WTC11 (cell line): Measurements from ENCODE around the gene DCAF10. TPM values are rescaled to one million over a fixed set of nuclear protein-coding genes. Genes with fewer than 3 reads are reported as not detected.

Experiments used
- ATAC-seq: fragments of 200-7000 bp; cut with Tn5 transposase; 2 replicates; pipeline ENCODE4 v1.10.0; 2021; ENCODE audit warnings: mild to moderate bottlenecking, moderate library complexity
- CTCF ChIA-PET: fragments of 300-600 bp; sonication (Branson Sonifier 250); formaldehyde crosslinking; loops from one replicate; lab custom pipeline; 2021; ENCODE audit warnings: antibody characterized with exemption; lab: Charles Lee
- POLR2A ChIA-PET: fragments of 350-600 bp; sonication (Branson Sonifier 250); formaldehyde crosslinking; loops from one replicate; lab custom pipeline; 2021; ENCODE audit warnings: antibody characterized with exemption; lab: Charles Lee
- DNase-seq: peaks from one replicate; pipeline ENCODE4 v3.0.0; 2021; ENCODE audit warnings: low spot score
- H3K27ac Mint-ChIP-seq: 2 replicates; pipeline ENCODE4 v1.8.0; 2021; ENCODE audit warnings: mixed read lengths
- H3K27me3 Mint-ChIP-seq: 2 replicates; pipeline ENCODE4 v1.8.0; 2021; ENCODE audit warnings: low read depth, mild to moderate bottlenecking, moderate library complexity, mixed read lengths
- H3K36me3 Mint-ChIP-seq: 2 replicates; pipeline ENCODE4 v1.8.0; 2021; ENCODE audit warnings: mixed read lengths
- H3K4me1 Mint-ChIP-seq: 2 replicates; pipeline ENCODE4 v1.8.0; 2022; ENCODE audit warnings: mixed read lengths
- H3K4me3 Mint-ChIP-seq: 2 replicates; pipeline ENCODE4 v1.8.0; 2021; ENCODE audit warnings: mild to moderate bottlenecking, moderate library complexity, mixed read lengths
- H3K9me3 Mint-ChIP-seq: 2 replicates; pipeline ENCODE4 v1.8.0; 2021; ENCODE audit warnings: mixed read lengths
- ATF1 ChIP-seq: sonication (generic); formaldehyde crosslinking; IDR thresholded peaks from 2 replicates; pipeline ENCODE4 v1.8.1; 2023; ENCODE audit warnings: mild to moderate bottlenecking, moderate library complexity, missing genetic modification reagents
- CREM ChIP-seq: sonication (generic); formaldehyde crosslinking; IDR thresholded peaks from 2 replicates; pipeline ENCODE4 v1.8.1; 2022; ENCODE audit warnings: mild to moderate bottlenecking, missing genetic modification reagents, moderate library complexity
- EMX1 ChIP-seq: fragments of 250-450 bp; sonication (Bioruptor Pico); IDR thresholded peaks from 2 replicates; pipeline ENCODE4 v1.8.0; 2021; ENCODE audit warnings: mild to moderate bottlenecking
- JAZF1 ChIP-seq: fragments of 250-450 bp; sonication (Bioruptor Pico); IDR thresholded peaks from 2 replicates; pipeline ENCODE4 v1.9.0; 2021; ENCODE audit warnings: moderate library complexity, mild to moderate bottlenecking, inconsistent platforms
- KAT7 ChIP-seq: sonication (generic); formaldehyde crosslinking; IDR thresholded peaks from 2 replicates; pipeline ENCODE4 v1.8.1; 2023; ENCODE audit warnings: missing genetic modification reagents, mild to moderate bottlenecking, borderline replicate concordance
- MXD4 ChIP-seq: fragments of 250-450 bp; sonication (Bioruptor Pico); IDR thresholded peaks from 2 replicates; pipeline ENCODE4 v1.8.0; 2021; ENCODE audit warnings: mild to moderate bottlenecking, moderate library complexity, borderline replicate concordance
- MYBL2 ChIP-seq: sonication (generic); formaldehyde crosslinking; IDR thresholded peaks from 2 replicates; pipeline ENCODE4 v1.8.1; 2023; ENCODE audit warnings: mild to moderate bottlenecking, moderate library complexity, missing genetic modification reagents
- NFE2L1 ChIP-seq: sonication (generic); formaldehyde crosslinking; IDR thresholded peaks from 2 replicates; pipeline ENCODE4 v1.8.1; 2023; ENCODE audit warnings: missing genetic modification reagents
- NFYB ChIP-seq: sonication (generic); formaldehyde crosslinking; conservative IDR thresholded peaks from 2 replicates; pipeline ENCODE4 v1.8.0; 2022; ENCODE audit warnings: low read depth, missing genetic modification reagents
- SP1 ChIP-seq: sonication (generic); formaldehyde crosslinking; conservative IDR thresholded peaks from 2 replicates; pipeline ENCODE4 v1.8.1; 2022; ENCODE audit warnings: missing genetic modification reagents
- STAT6 ChIP-seq: sonication (generic); formaldehyde crosslinking; conservative IDR thresholded peaks from 2 replicates; pipeline ENCODE4 v1.8.1; 2023; ENCODE audit warnings: mild to moderate bottlenecking, low read depth, missing genetic modification reagents, moderate library complexity
- USF2 ChIP-seq: sonication (generic); formaldehyde crosslinking; IDR thresholded peaks from 2 replicates; pipeline ENCODE4 v1.8.1; 2023; ENCODE audit warnings: mild to moderate bottlenecking, missing genetic modification reagents, moderate library complexity
- ZBTB21 ChIP-seq: sonication (generic); formaldehyde crosslinking; IDR thresholded peaks from 2 replicates; pipeline ENCODE4 v1.8.1; 2023; ENCODE audit warnings: mild to moderate bottlenecking, missing genetic modification reagents, borderline replicate concordance
- ZNF263 ChIP-seq: sonication (generic); formaldehyde crosslinking; IDR thresholded peaks from 2 replicates; pipeline ENCODE4 v1.8.1; 2022; ENCODE audit warnings: low read depth, mild to moderate bottlenecking, moderate library complexity, missing genetic modification reagents
- ZNF671 ChIP-seq: fragments of 250-450 bp; sonication (Bioruptor Pico); IDR thresholded peaks from 2 replicates; pipeline ENCODE4 v1.8.0; 2021; ENCODE audit warnings: mild to moderate bottlenecking
- total RNA-seq: library from RNA; stranded (reverse); gene quantifications from 3 replicates; pipeline ENCODE4 v1.2.3, GENCODE V29; 2021
- TF ChIP-seq, protein P1 (sequence below): sonication (generic); formaldehyde crosslinking; IDR thresholded peaks from 2 replicates; pipeline ENCODE4 v1.8.1; 2022; ENCODE audit warnings: low read depth, missing genetic modification reagents, borderline replicate concordance
- TF ChIP-seq, protein P2 (sequence below): sonication (generic); formaldehyde crosslinking; IDR thresholded peaks from 2 replicates; pipeline ENCODE4 v1.8.0; 2022; ENCODE audit warnings: mild to moderate bottlenecking, missing genetic modification reagents
- TF ChIP-seq, protein P3 (sequence below): sonication (generic); formaldehyde crosslinking; IDR thresholded peaks from 2 replicates; pipeline ENCODE4 v1.8.0; 2022; ENCODE audit warnings: missing genetic modification reagents
- TF ChIP-seq, protein P4 (sequence below): sonication (generic); formaldehyde crosslinking; IDR thresholded peaks from 2 replicates; pipeline ENCODE4 v1.8.0; 2022; ENCODE audit warnings: mild to moderate bottlenecking, missing genetic modification reagents
- TF ChIP-seq, protein P5 (sequence below): fragments of 250-450 bp; sonication (Bioruptor Pico); IDR thresholded peaks from 2 replicates; pipeline ENCODE4 v1.9.0; 2021; ENCODE audit warnings: mild to moderate bottlenecking

Gene DCAF10
- total RNA-seq, 1 experiment from 2014 or later = 11.7 TPM

DNA sequence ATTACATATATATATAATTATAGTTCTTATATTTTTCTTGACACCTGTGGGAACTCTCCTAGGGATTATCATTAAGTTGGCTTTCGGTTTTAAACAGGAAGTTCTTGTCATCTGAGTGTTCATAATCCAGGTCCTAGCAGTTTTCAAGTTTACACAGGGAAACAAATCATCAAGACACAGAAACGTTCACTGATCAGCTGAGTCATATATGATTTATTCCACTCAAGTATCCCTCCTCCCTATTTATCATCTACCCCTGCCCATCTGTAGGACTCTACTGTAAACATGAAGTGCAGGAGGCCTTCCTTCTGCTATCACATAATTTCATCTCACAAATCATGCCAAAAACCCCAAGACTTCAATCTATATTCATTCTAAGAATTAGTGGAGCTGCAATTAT lies 97.1 kb downstream of the DCAF10 start:
- Mint-ChIP-seq H3K27me3 (no peaks in the 10 kb centered on the region), H3K4me1 (peaks cover 3% of the 10 kb centered on the region), H3K4me3 (no peak overlapping the region), H3K36me3 (peaks cover 36% of the 10 kb centered on the region), H3K27ac (no peak overlapping the region), H3K9me3 (no peaks in the 10 kb centered on the region)
- no peak for ATAC-seq
- TF ChIP-seq USF2 (CRISPR knock-in tag) (no peak), ZBTB21 (CRISPR knock-in tag) (no peak), SP1 (CRISPR knock-in tag) (no peak), NFE2L1 (CRISPR knock-in tag) (no peak), MYBL2 (no peak)
- TF ChIP-seq, protein P1, sequence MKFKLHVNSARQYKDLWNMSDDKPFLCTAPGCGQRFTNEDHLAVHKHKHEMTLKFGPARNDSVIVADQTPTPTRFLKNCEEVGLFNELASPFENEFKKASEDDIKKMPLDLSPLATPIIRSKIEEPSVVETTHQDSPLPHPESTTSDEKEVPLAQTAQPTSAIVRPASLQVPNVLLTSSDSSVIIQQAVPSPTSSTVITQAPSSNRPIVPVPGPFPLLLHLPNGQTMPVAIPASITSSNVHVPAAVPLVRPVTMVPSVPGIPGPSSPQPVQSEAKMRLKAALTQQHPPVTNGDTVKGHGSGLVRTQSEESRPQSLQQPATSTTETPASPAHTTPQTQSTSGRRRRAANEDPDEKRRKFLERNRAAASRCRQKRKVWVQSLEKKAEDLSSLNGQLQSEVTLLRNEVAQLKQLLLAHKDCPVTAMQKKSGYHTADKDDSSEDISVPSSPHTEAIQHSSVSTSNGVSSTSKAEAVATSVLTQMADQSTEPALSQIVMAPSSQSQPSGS (CRISPR knock-in tag) = no peak
- TF ChIP-seq, protein P2, sequence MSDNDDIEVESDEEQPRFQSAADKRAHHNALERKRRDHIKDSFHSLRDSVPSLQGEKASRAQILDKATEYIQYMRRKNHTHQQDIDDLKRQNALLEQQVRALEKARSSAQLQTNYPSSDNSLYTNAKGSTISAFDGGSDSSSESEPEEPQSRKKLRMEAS = no peak
- TF ChIP-seq, protein P3, sequence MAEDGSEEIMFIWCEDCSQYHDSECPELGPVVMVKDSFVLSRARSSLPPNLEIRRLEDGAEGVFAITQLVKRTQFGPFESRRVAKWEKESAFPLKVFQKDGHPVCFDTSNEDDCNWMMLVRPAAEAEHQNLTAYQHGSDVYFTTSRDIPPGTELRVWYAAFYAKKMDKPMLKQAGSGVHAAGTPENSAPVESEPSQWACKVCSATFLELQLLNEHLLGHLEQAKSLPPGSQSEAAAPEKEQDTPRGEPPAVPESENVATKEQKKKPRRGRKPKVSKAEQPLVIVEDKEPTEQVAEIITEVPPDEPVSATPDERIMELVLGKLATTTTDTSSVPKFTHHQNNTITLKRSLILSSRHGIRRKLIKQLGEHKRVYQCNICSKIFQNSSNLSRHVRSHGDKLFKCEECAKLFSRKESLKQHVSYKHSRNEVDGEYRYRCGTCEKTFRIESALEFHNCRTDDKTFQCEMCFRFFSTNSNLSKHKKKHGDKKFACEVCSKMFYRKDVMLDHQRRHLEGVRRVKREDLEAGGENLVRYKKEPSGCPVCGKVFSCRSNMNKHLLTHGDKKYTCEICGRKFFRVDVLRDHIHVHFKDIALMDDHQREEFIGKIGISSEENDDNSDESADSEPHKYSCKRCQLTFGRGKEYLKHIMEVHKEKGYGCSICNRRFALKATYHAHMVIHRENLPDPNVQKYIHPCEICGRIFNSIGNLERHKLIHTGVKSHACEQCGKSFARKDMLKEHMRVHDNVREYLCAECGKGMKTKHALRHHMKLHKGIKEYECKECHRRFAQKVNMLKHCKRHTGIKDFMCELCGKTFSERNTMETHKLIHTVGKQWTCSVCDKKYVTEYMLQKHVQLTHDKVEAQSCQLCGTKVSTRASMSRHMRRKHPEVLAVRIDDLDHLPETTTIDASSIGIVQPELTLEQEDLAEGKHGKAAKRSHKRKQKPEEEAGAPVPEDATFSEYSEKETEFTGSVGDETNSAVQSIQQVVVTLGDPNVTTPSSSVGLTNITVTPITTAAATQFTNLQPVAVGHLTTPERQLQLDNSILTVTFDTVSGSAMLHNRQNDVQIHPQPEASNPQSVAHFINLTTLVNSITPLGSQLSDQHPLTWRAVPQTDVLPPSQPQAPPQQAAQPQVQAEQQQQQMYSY (CRISPR knock-in tag) = no peak
- TF ChIP-seq, protein P4, sequence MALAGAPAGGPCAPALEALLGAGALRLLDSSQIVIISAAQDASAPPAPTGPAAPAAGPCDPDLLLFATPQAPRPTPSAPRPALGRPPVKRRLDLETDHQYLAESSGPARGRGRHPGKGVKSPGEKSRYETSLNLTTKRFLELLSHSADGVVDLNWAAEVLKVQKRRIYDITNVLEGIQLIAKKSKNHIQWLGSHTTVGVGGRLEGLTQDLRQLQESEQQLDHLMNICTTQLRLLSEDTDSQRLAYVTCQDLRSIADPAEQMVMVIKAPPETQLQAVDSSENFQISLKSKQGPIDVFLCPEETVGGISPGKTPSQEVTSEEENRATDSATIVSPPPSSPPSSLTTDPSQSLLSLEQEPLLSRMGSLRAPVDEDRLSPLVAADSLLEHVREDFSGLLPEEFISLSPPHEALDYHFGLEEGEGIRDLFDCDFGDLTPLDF = no peak
- DNase-seq = no peak
- ChIA-PET CTCF (no interaction called here), POLR2A (no interaction called here)

- no peaks in the 10 kb centered on the region for H3K27me3 Mint-ChIP-seq
- DNase-seq (no peak), ATAC-seq (no peak)
- H3K9me3 Mint-ChIP-seq = no peaks in the 10 kb centered on the region
- no peak overlapping the region for H3K27ac Mint-ChIP-seq
- POLR2A ChIA-PET = no interaction called here
- CTCF ChIA-PET = interaction anchor here (0.7 kb wide), 1 partner anchor 434 kb away, joined by 3 read pairs; no protein-coding TSS in a partner anchor
- peaks cover 8% of the 10 kb centered on the region for H3K4me1 Mint-ChIP-seq
- peaks cover 27% of the 10 kb centered on the region for H3K36me3 Mint-ChIP-seq
- no peak overlapping the region for H3K4me3 Mint-ChIP-seq
- no peak for TF ChIP-seq EMX1 (CRISPR knock-in tag)
- TF ChIP-seq KAT7 = no peak
- TF ChIP-seq CREM (CRISPR knock-in tag) = no peak
- no peak for TF ChIP-seq MXD4 (CRISPR knock-in tag)
- TF ChIP-seq ZBTB21 (CRISPR knock-in tag) = no peak
- TF ChIP-seq ATF1 (CRISPR knock-in tag) = no peak
- TF ChIP-seq ZNF671 = no peak
- no peak for TF ChIP-seq NFYB (CRISPR knock-in tag)
- TF ChIP-seq SP1 (CRISPR knock-in tag) = no peak
- no peak for TF ChIP-seq JAZF1
Observed at GRCh38 chr9:37899041-37899440, 98.4 kb downstream of the DCAF10 start.

DNA sequence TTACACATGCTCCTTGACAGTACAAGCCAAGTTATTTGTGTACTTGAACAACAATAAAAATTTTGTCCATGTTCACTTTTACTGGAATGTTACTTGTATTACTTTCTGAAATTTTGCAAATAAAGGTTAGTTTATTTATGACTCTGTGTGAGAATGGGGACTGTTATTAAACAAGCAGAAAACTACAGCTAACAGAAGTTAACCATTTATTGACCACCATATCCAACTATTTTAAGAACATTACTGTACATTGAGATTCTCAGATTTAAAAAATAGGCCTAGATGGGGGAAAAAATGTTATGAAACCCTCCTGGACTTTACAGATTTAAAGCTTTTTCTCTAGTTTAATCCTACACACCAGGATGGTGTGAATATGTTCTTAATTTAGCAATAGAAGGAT lies 101.5 kb downstream of the DCAF10 start:
- no peaks in the 10 kb centered on the region for H3K9me3 Mint-ChIP-seq
- peaks cover 18% of the 10 kb centered on the region for H3K4me1 Mint-ChIP-seq
- ATAC-seq = no peak
- ChIA-PET CTCF (no interaction called here), POLR2A (no interaction called here)
- TF ChIP-seq MXD4 (CRISPR knock-in tag) (no peak), ZNF263 (CRISPR knock-in tag) (no peak), STAT6 (no peak)
- TF ChIP-seq, protein P5, sequence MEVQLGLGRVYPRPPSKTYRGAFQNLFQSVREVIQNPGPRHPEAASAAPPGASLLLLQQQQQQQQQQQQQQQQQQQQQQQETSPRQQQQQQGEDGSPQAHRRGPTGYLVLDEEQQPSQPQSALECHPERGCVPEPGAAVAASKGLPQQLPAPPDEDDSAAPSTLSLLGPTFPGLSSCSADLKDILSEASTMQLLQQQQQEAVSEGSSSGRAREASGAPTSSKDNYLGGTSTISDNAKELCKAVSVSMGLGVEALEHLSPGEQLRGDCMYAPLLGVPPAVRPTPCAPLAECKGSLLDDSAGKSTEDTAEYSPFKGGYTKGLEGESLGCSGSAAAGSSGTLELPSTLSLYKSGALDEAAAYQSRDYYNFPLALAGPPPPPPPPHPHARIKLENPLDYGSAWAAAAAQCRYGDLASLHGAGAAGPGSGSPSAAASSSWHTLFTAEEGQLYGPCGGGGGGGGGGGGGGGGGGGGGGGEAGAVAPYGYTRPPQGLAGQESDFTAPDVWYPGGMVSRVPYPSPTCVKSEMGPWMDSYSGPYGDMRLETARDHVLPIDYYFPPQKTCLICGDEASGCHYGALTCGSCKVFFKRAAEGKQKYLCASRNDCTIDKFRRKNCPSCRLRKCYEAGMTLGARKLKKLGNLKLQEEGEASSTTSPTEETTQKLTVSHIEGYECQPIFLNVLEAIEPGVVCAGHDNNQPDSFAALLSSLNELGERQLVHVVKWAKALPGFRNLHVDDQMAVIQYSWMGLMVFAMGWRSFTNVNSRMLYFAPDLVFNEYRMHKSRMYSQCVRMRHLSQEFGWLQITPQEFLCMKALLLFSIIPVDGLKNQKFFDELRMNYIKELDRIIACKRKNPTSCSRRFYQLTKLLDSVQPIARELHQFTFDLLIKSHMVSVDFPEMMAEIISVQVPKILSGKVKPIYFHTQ (CRISPR knock-in tag) = no peak
- H3K4me3 Mint-ChIP-seq = no peak overlapping the region
- DNase-seq = no peak
- peaks cover 8% of the 10 kb centered on the region; the same call in 1 of the 2 replicates for H3K27me3 Mint-ChIP-seq
- H3K36me3 Mint-ChIP-seq = peaks cover 14% of the 10 kb centered on the region
- no peak overlapping the region for H3K27ac Mint-ChIP-seq
